Measurements from ENCODE around the gene TTC13.

The TTC13 gene

GRCh38 chr1:230939806-230940489 lies 38.7 kb downstream of the TTC13 start:
- no peak overlapping the region for H3K27ac Mint-ChIP-seq
- DNase-seq, result no peak
- peaks cover 10% of the 10 kb centered on the region for H3K4me1 Mint-ChIP-seq
- no peak overlapping the region for H3K4me3 Mint-ChIP-seq
- no peak for ATAC-seq
- no peaks in the 10 kb centered on the region for H3K27me3 Mint-ChIP-seq
- H3K9me3 Mint-ChIP-seq, result no peaks in the 10 kb centered on the region

- H3K27ac Mint-ChIP-seq, result no peak overlapping the region
- H3K4me1 Mint-ChIP-seq, result peaks cover 10% of the 10 kb centered on the region
Observed at GRCh38 chr1:230938924-230939368, 39.7 kb downstream of the TTC13 start.

GRCh38 chr1:230937371-230937770 lies 41.3 kb downstream of the TTC13 start:
- no peak for ATAC-seq
- H3K27me3 Mint-ChIP-seq, result no peaks in the 10 kb centered on the region

More at GRCh38 chr1:230938924-230939368, 39.7 kb downstream of the TTC13 start:
- DNase-seq (no peak), ATAC-seq (no peak)
- no peak overlapping the region for H3K4me3 Mint-ChIP-seq
- no peaks in the 10 kb centered on the region for H3K27me3 Mint-ChIP-seq
- H3K9me3 Mint-ChIP-seq, result no peaks in the 10 kb centered on the region

GRCh38 chr1:230936475-230936874 lies 42.2 kb downstream of the TTC13 start:
- peaks cover 10% of the 10 kb centered on the region for H3K4me1 Mint-ChIP-seq
- H3K27me3 Mint-ChIP-seq, result no peaks in the 10 kb centered on the region
- no peaks in the 10 kb centered on the region for H3K9me3 Mint-ChIP-seq
- ATAC-seq (no peak), DNase-seq (no peak)
- H3K27ac Mint-ChIP-seq, result no peak overlapping the region
- H3K4me3 Mint-ChIP-seq, result no peak overlapping the region

More at GRCh38 chr1:230937371-230937770, 41.3 kb downstream of the TTC13 start:
- DNase-seq, result no peak
- H3K4me3 Mint-ChIP-seq, result no peak overlapping the region
- H3K4me1 Mint-ChIP-seq, result peaks cover 10% of the 10 kb centered on the region
- no peaks in the 10 kb centered on the region for H3K9me3 Mint-ChIP-seq
- H3K27ac Mint-ChIP-seq, result peak overlapping the region in 1 of 2 donors; percentile 17

GRCh38 chr1:230935852-230936251 lies 42.8 kb downstream of the TTC13 start:
- ATAC-seq, result no peak
- peaks cover 10% of the 10 kb centered on the region for H3K4me1 Mint-ChIP-seq

GRCh38 chr1:230930986-230931385 lies 47.7 kb downstream of the TTC13 start:
- no peak overlapping the region for H3K27ac Mint-ChIP-seq
- no peaks in the 10 kb centered on the region for H3K4me1 Mint-ChIP-seq
- H3K27me3 Mint-ChIP-seq, result no peaks in the 10 kb centered on the region
- no peak for ATAC-seq
- no peak for DNase-seq
- no peak overlapping the region for H3K4me3 Mint-ChIP-seq
- no peaks in the 10 kb centered on the region for H3K9me3 Mint-ChIP-seq

More at GRCh38 chr1:230935852-230936251, 42.8 kb downstream of the TTC13 start:
- no peak for DNase-seq
- H3K27me3 Mint-ChIP-seq, result no peaks in the 10 kb centered on the region
- H3K4me3 Mint-ChIP-seq, result no peak overlapping the region
- no peaks in the 10 kb centered on the region for H3K9me3 Mint-ChIP-seq
- H3K27ac Mint-ChIP-seq, result no peak overlapping the region

- Mint-ChIP-seq H3K9me3 (no peaks in the 10 kb centered on the region), H3K4me3 (no peak overlapping the region), H3K27me3 (no peaks in the 10 kb centered on the region), H3K27ac (no peak overlapping the region), H3K4me1 (no peaks in the 10 kb centered on the region)
- DNase-seq (no peak), ATAC-seq (no peak)
Observed at GRCh38 chr1:230926182-230926581, 52.5 kb downstream of the TTC13 start.

GRCh38 chr1:230925608-230926007 lies 53.1 kb downstream of the TTC13 start:
- peak overlapping the region in 1 of 2 donors; percentile 15 for H3K27ac Mint-ChIP-seq
- H3K4me3 Mint-ChIP-seq, result no peak overlapping the region
- no peaks in the 10 kb centered on the region for H3K9me3 Mint-ChIP-seq
- no peaks in the 10 kb centered on the region for H3K4me1 Mint-ChIP-seq
- no peak for ATAC-seq
- H3K27me3 Mint-ChIP-seq, result no peaks in the 10 kb centered on the region
- DNase-seq, result no peak

GRCh38 chr1:230923176-230923575 lies 55.5 kb downstream of the TTC13 start:
- Mint-ChIP-seq H3K27me3 (no peaks in the 10 kb centered on the region), H3K27ac (no peak overlapping the region), H3K4me3 (no peak overlapping the region), H3K9me3 (no peaks in the 10 kb centered on the region), H3K4me1 (no peaks in the 10 kb centered on the region)
- DNase-seq (no peak), ATAC-seq (no peak)

- DNase-seq (no peak), ATAC-seq (no peak)
- no peaks in the 10 kb centered on the region for H3K27me3 Mint-ChIP-seq
- H3K4me3 Mint-ChIP-seq, result no peak overlapping the region
- H3K4me1 Mint-ChIP-seq, result no peaks in the 10 kb centered on the region
- no peak overlapping the region for H3K27ac Mint-ChIP-seq
- H3K9me3 Mint-ChIP-seq, result no peaks in the 10 kb centered on the region
Observed at GRCh38 chr1:230922620-230923019, 56.0 kb downstream of the TTC13 start.

- ATAC-seq, result no peak
- Mint-ChIP-seq H3K9me3 (no peaks in the 10 kb centered on the region), H3K27ac (no peak overlapping the region), H3K4me1 (peaks cover 13% of the 10 kb centered on the region), H3K4me3 (no peak overlapping the region), H3K27me3 (no peaks in the 10 kb centered on the region)
- no peak for DNase-seq
Observed at GRCh38 chr1:230919207-230919606, 59.5 kb downstream of the TTC13 start.

GRCh38 chr1:230917284-230918135 lies 61.2 kb downstream of the TTC13 start:
- H3K4me1 Mint-ChIP-seq, result peaks cover 13% of the 10 kb centered on the region
- H3K27ac Mint-ChIP-seq, result no peak overlapping the region
- DNase-seq (peak; percentile 49 to 56), ATAC-seq (peak; percentile 66)
- no peaks in the 10 kb centered on the region for H3K9me3 Mint-ChIP-seq
- H3K4me3 Mint-ChIP-seq, result no peak overlapping the region
- no peaks in the 10 kb centered on the region for H3K27me3 Mint-ChIP-seq

GRCh38 chr1:230916587-230917283 lies 61.9 kb downstream of the TTC13 start:
- H3K27ac Mint-ChIP-seq, result no peak overlapping the region
- H3K9me3 Mint-ChIP-seq, result no peaks in the 10 kb centered on the region
- no peak for ATAC-seq
- DNase-seq, result no peak
- H3K4me3 Mint-ChIP-seq, result no peak overlapping the region
- H3K27me3 Mint-ChIP-seq, result no peaks in the 10 kb centered on the region
- H3K4me1 Mint-ChIP-seq, result peaks cover 13% of the 10 kb centered on the region

- Mint-ChIP-seq H3K27ac (no peak overlapping the region), H3K27me3 (no peaks in the 10 kb centered on the region), H3K4me3 (no peak overlapping the region), H3K4me1 (peaks cover 13% of the 10 kb centered on the region), H3K9me3 (no peaks in the 10 kb centered on the region)
- no peak for ATAC-seq
- no peak for DNase-seq
Observed at GRCh38 chr1:230915078-230915477, 63.6 kb downstream of the TTC13 start.

- H3K9me3 Mint-ChIP-seq, result no peaks in the 10 kb centered on the region
- H3K4me1 Mint-ChIP-seq, result peaks cover 13% of the 10 kb centered on the region
- no peaks in the 10 kb centered on the region for H3K27me3 Mint-ChIP-seq
- peak overlapping the region in 1 of 2 donors; percentile 83 for H3K27ac Mint-ChIP-seq
- no peak overlapping the region for H3K4me3 Mint-ChIP-seq
- DNase-seq, result no peak
- ATAC-seq, result no peak
Observed at GRCh38 chr1:230913496-230913895, 65.2 kb downstream of the TTC13 start.

GRCh38 chr1:230910755-230911117 lies 67.9 kb downstream of the TTC13 start:
- no peak for ATAC-seq
- Mint-ChIP-seq H3K27me3 (no peaks in the 10 kb centered on the region), H3K27ac (no peak overlapping the region), H3K4me3 (no peak overlapping the region), H3K4me1 (peaks cover 10% of the 10 kb centered on the region), H3K9me3 (no peaks in the 10 kb centered on the region)
- DNase-seq, result no peak
